Stomach (tissue), 9 donors: ENCODE data around the gene SRP68. TPM values are rescaled to one million over a fixed set of nuclear protein-coding genes. Genes with fewer than 3 reads are reported as not detected.

Experiments
- DNase-seq, 2 donors: peaks; one replicate each; pipeline versions ENCODE4 v3.0.0 to v3.0.0-alpha.2; 2013 to 2019
- H3K27ac ChIP-seq, 5 donors: fragments of 200-600 bp in 4 of 5; sonication (generic) in 4 of 5; one replicate each; pipeline ENCODE4 v1.5.1; 2013 to 2019; ENCODE audit warnings: mild to moderate bottlenecking in 1 of 5, moderate library complexity in 1 of 5
- H3K27me3 ChIP-seq, 3 donors: fragments of 200-600 bp; sonication (generic); one replicate each; pipeline ENCODE4 v1.5.1; 2017 to 2019; ENCODE audit warnings: mixed run types in 1 of 3
- H3K36me3 ChIP-seq, 4 donors: fragments of 200-600 bp; sonication (generic); 1 replicate in 3 of 4; 2 replicates in 1 of 4; pipeline ENCODE4 v1.5.1; 2016 to 2019
- H3K4me1 ChIP-seq, 4 donors: fragments of 200-600 bp; sonication (generic); one replicate each; pipeline ENCODE4 v1.5.1; 2016 to 2019
- H3K4me3 ChIP-seq, 4 donors: fragments of 200-600 bp; sonication (generic) in 3 of 4; one replicate each; pipeline ENCODE4 v1.5.1; 2016 to 2019; ENCODE audit warnings: mild to moderate bottlenecking in 1 of 4
- H3K9me3 ChIP-seq, 4 donors: fragments of 200-600 bp; sonication (generic); one replicate each; pipeline ENCODE4 v1.5.1; 2016 to 2019
- CTCF ChIP-seq, 7 experiments: fragments of 450-650 bp in 4 of 7; fragments of 200-600 bp in 3 of 7; sonication (generic) in 3 of 7; IDR thresholded peaks; one replicate each; pipeline ENCODE4 v1.5.1; 2016 to 2019; ENCODE audit warnings: antibody characterized with exemption in 7 of 7, control low read depth in 2 of 7, mild to moderate bottlenecking in 1 of 7
- EP300 ChIP-seq: sonication (generic); formaldehyde crosslinking; IDR thresholded peaks from one replicate; pipeline ENCODE4 v1.6.1; 2017; ENCODE audit warnings: antibody characterized with exemption
- POLR2A ChIP-seq, 4 donors: fragments of 450-650 bp; IDR thresholded peaks; one replicate each; pipeline ENCODE4 v1.6.1; 2016; ENCODE audit warnings: antibody characterized with exemption in 4 of 4, control low read depth in 2 of 4, mild to moderate bottlenecking in 1 of 4, moderate library complexity in 1 of 4
- POLR2AphosphoS5 ChIP-seq, 3 donors: sonication (generic); formaldehyde crosslinking; IDR thresholded peaks; one replicate each; pipeline ENCODE4 v1.6.1; 2016; ENCODE audit warnings: antibody characterized with exemption in 3 of 3
- WGBS, 5 donors: extraction: QIAGEN DNeasy Blood & Tissue Kit in 3 of 5; methylation state at CpG; one replicate each; pipeline versions ENCODE4 v1.1.5 to v1.1.7; 2013 to 2018; 5-methylcytosine and 5-hydroxymethylcytosine counted together
- intact Hi-C: fragments of 100-400 bp; cut with DNase I; formaldehyde crosslinking; loops from one replicate; pipeline ENCODE4 v1.15.1; 2023; ENCODE audit warnings: low total_unique reads
- polyA plus RNA-seq, 3 donors: library from polyadenylated mRNA; stranded (reverse); fragments of 200-250 nt; gene quantifications; one replicate each; pipeline ENCODE4 v1.2.3, GENCODE V29; 2013
- total RNA-seq, 5 donors: library from RNA; depleted of rRNA; stranded (reverse); fragments of >200 nt; gene quantifications; one replicate each; pipeline versions ENCODE4 v1.1.0 to v1.2.3, GENCODE V29; 2014 to 2016
- donor health status: healthy with polysubstance abuse.
- donor health status: Bipolar disorder and iron deficiency.
- donor health status: healthy.

Gene SRP68
- total and polyA plus RNA-seq, 8 donors = 24.6 to 49.8 (median 42.9) TPM

DNA sequence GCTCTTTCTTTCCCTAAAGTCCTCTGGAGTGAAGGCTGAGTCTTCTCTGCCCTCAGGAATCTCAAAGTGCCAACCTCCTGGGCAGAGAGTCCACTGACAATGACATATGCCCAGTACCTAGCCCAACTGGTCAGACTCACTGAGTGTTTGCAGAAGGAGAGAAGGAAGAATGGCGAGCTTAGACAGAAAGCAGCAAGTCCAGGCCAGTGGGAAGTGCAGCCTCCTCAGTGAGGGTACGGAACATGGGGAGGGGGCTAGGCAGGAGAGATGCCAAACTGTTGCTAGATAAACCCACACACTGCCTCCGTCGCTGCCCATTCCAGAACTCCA, 30.6 kb upstream of the SRP68 start:
- no peak for DNase-seq
- Histone ChIP-seq H3K27ac (peak overlapping the region; percentile 69 to 86 (median 82)), H3K36me3 (peaks cover 30 to 41% (median 38%) of the 10 kb centered on the region in 4 donors), H3K4me1 (peaks cover 16 to 48% (median 36%) of the 10 kb centered on the region in 4 donors), H3K9me3 (no peaks in the 10 kb centered on the region), H3K27me3 (no peaks in the 10 kb centered on the region), H3K4me3 (peak overlapping the region; percentile 91 to 94 (median 91))
- intact Hi-C loops = no loop called here
- TF ChIP-seq CTCF (IDR thresholded peaks at IDR 0.05) (no peak), POLR2A (IDR thresholded peaks at IDR 0.05) (no peak), POLR2AphosphoS5 (IDR thresholded peaks at IDR 0.05) (no peak), EP300 (no peak)
- WGBS, 5 donors = 0 to 8% (median 0%) methylated on average over 2 to 4 of the region's 4 CpGs

- DNase-seq = no peak
- H3K4me1 ChIP-seq = peaks cover 9 to 18% (median 13%) of the 10 kb centered on the region in 4 donors
- 90 to 97% (median 93%) methylated on average over 19 of the region's 19 CpGs for WGBS, 5 donors
- H3K9me3 ChIP-seq = no peaks in the 10 kb centered on the region
- H3K36me3 ChIP-seq = peaks cover 63 to 92% (median 89%) of the 10 kb centered on the region in 4 donors
- intact Hi-C loops = no loop called here
- no peaks in the 10 kb centered on the region for H3K27me3 ChIP-seq
- no peak overlapping the region for H3K4me3 ChIP-seq
- TF ChIP-seq POLR2AphosphoS5 (IDR thresholded peaks at IDR 0.05) (no peak), POLR2A (IDR thresholded peaks at IDR 0.05) (no peak), CTCF (IDR thresholded peaks at IDR 0.05) (no peak), EP300 (no peak)
- H3K27ac ChIP-seq = no peak overlapping the region
These were observed 25.5 kb upstream of the SRP68 start for GRCh38 chr17:76097716-76098295.

GRCh38 chr17:76095943-76096342, 23.6 kb upstream of the SRP68 start:
- intact Hi-C loops = no loop called here
- Histone ChIP-seq H3K27ac (no peak overlapping the region), H3K4me3 (no peak overlapping the region), H3K27me3 (no peaks in the 10 kb centered on the region), H3K36me3 (peaks cover 62 to 100% (median 99%) of the 10 kb centered on the region in 4 donors), H3K9me3 (no peaks in the 10 kb centered on the region), H3K4me1 (no peaks in the 10 kb centered on the region)
- TF ChIP-seq POLR2AphosphoS5 (IDR thresholded peaks at IDR 0.05) (no peak), CTCF (IDR thresholded peaks at IDR 0.05) (no peak), EP300 (no peak), POLR2A (IDR thresholded peaks at IDR 0.05) (no peak)
- no peak for DNase-seq
- 81 to 95% (median 90%) methylated on average over 13 of the region's 13 CpGs for WGBS, 5 donors

DNA sequence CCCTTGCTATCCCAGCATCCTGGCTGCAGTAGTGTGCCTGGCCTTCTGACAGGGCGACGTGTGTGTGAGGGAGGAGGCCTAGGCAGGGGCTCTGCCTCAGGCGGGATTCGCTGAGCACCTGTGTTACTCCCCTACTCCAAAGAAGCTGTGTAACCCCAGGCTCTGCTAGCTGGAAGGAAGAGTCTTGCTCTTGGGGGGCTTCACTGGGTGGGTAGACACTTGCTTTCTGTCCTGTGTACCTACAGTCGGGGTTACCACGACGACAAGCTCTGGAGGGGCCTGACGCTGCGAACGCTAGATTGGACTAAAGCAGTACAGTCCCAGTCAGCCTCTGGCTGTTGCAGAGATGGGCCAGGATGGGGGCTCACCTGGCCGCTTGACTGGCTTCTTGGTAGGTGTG, 21.7 kb upstream of the SRP68 start:
- no peaks in the 10 kb centered on the region for H3K27me3 ChIP-seq

More for the DNA sequence above, 21.7 kb upstream of the SRP68 start:
- no peak for TF ChIP-seq EP300
- no peak for TF ChIP-seq POLR2AphosphoS5 (IDR thresholded peaks at IDR 0.05)
- TF ChIP-seq POLR2A (IDR thresholded peaks at IDR 0.05) = no peak
- TF ChIP-seq CTCF (IDR thresholded peaks at IDR 0.05) = no peak
- 87 to 96% (median 88%) methylated on average over 10 to 11 of the region's 11 CpGs for WGBS, 5 donors
- Histone ChIP-seq H3K36me3 (peaks cover 66 to 100% (median 99%) of the 10 kb centered on the region in 4 donors), H3K4me1 (no peaks in the 10 kb centered on the region), H3K4me3 (no peak overlapping the region), H3K27ac (no peak overlapping the region), H3K9me3 (no peaks in the 10 kb centered on the region)
- no peak for DNase-seq
- intact Hi-C loops = no loop called here
